Effector CD4-positive, alpha-beta T cell (primary cell): ENCODE results near the gene EXOC7.

Source experiments
- DNase-seq: peaks from one replicate; pipeline ENCODE4 v3.0.0-alpha.2; 2020

Gene EXOC7

DNA sequence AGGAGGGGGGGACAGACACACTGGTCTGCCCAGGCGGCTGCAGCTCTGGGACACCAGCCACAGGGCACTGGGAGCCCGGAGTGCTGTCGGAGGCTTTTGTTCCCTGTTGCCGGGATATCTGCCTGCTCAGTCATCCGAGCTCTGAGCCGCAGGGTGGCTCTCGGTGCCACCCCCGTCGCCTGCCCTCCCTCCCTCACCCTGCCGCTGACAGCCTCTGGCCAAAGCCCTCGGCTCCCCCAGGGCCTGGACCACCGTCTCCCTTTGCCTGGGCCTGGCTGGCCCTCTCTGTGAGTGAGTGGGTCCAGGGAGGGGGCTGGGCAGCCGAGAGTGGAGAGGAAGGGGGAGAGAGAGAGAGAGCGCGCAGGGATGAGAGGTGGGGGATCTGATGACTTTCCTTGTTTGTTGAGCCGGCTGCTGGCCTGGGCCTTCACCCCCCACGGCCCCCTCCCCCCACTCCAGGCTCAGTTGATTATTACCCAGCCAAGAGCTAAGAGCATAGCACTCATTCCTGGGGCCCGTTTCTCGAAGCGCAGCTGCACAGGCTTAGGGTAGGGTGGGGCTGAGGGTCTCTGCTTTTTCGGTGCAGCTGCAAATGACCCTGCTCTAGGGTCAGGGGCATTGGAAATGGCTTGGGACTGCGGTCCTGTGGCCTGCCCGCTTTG lies 34.8 kb upstream of the EXOC7 start:
- DNase-seq = no peak

DNA sequence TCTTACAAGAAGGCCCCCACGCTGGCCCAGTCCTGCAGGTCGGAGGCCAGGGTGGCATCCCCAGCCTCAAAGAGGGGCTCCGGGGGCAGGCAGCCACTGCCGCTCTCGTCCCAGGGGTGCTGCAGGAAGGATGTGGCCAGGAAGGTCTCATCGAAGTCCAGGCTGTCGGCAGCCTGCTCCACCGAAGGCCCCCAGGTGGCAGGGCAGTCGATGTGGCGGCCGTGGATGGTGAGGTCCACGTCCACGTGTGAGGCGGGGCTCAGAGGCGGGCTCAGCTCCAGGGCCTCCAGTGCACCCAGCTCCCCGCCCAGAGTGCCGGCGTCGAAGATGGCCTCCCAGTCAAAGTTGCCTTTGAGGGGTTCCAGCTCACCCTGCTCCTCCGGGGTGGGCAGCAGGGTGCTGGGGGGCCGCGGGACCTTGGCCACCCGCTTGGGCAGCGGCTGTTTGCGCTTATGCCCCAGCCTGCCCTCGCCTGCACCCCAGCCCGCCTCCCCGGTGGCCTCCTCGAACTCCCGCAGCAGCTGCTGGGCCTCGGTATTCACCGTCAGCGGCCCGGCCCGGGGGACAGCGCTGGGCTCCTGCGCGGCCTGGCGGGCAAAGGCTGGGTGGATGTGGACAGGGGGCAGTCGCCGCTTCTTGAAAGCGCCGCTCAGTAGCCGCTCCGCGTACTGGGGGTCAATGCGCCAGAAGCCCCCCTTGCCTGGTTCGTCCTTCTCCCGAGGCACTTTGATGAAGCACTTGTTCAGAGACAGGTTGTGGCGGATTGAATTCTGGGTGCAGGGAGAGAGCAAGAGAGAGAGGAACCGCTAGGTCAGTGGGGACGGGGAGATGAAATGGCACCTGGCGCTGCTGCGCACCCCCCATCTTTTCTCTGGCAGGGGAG lies 34.0 kb upstream of the EXOC7 start:
- no peak for DNase-seq

DNA sequence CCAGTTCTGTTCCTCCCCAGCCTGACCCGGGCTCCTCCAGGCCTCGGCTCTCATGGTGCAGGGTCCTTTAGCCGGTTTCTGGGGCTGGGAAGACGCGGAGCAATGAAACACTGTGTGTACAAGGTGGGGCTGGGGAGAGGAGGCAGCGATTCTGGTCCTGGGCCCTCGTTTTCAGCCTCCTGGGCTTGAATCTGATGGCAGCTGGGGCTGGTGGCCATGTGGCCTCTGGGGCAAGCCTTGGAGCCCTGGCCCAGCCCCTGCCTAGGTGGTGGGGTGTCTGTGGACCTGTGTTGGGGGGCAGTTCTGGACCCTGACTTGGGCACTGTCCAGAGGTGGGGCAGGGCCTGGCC lies 33.4 kb upstream of the EXOC7 start:
- no peak for DNase-seq

DNA sequence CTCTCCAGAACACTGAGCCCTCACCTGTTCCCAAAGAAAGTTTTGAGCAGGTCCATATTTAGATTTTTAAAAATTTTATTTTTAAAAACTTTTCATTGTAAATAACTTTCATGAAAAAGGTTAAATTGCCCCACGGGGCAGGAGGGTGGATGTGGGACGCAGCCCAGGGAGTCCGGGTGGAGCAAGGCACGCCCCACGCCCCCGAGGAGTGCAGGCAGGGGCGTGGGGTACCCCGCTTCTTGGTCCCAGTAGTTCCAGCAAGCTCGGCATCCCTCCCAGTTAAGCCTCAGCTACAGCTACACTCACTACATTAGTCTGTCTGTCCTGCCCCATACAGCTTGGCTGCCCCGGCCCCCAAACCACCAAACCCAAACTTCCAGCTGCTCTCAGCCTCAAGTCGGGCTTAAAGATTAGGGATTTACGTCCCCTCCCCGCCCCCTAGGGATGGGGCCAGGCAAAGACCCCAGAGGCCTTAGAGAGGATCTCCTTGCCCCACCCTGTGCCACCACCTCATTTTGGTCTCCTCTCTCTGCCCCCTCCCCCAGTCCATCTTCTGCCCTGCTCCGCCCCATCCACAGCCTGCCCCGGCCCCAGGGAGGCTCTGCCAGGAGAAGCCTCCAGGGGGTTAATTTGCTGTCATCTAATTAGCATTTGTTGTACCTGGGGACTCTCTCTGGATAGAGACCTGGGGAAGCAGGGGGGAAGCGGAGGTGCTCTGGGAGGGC lies 32.9 kb upstream of the EXOC7 start:
- no peak for DNase-seq

DNA sequence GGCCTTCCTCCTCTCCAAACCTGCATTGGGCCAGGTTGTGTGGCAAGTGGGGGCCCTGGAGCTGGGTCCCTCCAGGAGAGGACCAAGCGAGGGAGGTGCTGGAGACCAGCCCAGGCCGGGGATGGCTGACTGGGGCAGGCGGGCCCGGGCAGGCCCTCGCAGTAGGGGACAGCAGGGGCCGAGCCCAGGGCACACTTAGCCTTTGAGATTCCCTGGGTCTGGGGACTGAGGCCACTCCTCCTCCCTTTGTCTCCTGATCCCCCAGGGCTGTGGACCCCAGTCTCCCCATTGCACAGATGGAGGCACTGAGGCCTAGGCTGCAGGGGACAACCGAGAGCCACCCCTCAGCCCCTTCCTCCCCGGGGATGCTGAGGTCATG lies 32.2 kb upstream of the EXOC7 start:
- DNase-seq = no peak

DNA sequence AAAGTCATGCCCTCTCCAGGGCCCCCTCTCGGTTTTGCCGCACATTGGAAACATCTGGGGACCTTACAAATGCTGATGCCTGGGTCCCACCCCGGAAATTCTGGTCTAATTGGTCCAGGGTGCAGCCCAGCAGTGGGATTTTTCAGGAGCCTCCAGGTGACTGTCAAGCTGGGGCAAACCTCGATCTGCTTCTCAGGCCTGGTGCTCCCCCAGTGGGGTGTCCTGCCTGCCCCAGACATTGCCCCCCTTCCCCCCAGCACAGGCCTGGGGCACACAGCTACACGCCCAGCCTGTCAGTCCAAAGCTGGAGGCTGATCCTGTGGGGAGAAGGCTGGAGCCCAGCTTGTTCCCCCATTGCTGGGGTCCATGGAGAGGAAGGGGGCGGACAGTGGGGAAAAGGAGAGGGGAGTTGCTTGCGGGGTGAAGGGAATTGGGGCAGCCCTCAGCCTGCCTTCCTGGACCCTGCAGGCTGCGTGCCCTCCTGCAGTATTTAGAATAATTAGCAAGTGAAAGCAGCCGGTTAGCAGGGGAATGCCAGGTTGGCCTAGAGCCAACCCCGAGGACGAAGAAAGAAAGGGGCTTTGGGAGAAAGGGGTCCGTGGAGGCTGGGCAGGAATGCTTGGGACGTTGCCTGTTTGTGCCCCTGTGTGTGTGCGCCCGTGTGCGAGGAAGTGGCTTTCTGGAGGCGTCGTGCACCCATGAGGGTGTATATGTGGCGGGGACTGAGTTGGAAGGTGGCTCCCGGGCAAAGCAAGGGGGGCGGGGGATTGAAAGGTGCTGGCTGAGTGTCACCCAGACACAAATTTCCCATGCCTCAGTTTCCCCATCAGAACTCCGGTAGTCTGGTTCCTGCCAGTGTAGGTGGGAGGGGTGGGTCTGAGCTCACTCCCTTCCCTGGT lies 31.6 kb upstream of the EXOC7 start:
- no peak for DNase-seq

DNA sequence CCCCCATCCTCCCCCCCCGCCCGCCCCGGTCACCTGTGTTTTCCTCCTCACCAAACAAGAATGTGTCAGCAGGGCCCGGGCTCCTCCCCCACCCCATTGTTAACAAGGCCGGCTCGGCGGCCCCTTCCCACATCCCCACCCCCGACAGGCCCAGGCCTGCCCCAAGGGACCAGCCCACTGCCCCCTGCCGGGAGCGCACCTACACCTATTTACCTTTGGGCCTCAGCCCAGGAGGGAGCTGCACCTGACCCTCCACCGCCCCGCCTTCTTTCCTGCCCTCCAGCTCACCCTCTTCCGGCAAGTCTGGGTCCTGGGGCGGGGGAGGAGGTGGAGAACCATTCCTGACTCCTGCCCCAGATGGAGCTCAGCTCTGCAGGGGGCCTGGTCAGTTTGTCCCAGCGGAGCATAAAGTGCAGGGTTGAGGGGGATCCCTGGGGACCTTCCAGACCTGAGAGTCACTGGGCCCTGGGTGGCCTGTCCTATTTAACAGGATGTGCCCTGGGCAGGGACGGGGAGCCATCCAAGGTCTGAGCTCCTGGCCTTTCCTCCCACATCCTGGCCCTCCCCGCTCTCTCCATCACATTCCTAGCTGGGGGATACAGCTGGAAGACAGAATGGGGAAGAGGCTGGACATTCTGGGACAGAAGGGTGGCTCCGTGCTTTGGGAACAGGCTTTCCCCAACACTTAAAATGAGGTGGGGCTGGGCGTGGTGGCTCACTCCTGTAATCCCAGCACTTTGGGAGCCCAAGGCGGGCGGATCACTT lies 29.2 kb upstream of the EXOC7 start:
- no peak for DNase-seq

DNA sequence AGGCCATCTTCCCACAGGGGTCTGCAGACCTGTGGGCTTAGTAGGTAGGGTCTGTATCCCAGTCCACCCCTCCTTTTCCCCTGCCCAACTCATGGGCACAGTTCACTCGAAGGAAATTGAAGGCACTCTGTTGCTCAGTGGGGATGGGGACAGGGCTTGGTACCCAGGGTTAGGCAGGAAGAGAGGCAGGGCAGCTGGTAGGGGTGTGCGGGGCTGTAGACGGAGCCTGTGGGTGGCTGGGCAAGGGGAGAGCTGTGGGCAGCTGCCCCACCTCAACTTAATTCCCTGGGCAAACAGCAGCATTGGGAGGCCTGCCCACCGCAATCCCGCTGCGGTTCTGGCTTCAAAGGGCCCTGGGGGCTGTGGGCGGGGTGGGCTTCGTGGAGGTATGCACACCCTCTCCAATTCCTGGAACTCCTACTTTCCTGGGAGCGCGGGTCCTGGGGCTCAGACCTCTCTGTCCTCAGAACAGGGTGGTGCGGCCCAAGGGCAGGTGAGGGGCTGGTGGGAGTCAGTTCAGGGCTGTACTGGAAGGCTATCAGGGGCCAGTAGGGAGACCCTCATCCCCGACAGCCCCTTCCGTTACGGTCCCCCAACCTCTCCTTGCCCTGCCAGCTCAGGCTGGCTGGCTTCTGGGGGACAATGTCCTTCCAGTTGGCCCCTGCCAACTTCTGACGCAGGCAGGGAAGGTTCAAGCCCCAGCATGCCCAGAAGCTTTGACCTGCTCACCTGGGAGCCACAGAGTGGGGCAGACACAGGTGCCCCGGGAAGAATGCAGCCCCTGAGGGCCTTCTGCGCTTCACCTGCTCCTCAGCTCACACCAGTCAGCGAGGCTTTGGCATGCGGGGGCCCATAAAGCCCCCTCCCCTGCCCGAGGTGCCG lies 28.3 kb upstream of the EXOC7 start:
- DNase-seq = no peak

DNA sequence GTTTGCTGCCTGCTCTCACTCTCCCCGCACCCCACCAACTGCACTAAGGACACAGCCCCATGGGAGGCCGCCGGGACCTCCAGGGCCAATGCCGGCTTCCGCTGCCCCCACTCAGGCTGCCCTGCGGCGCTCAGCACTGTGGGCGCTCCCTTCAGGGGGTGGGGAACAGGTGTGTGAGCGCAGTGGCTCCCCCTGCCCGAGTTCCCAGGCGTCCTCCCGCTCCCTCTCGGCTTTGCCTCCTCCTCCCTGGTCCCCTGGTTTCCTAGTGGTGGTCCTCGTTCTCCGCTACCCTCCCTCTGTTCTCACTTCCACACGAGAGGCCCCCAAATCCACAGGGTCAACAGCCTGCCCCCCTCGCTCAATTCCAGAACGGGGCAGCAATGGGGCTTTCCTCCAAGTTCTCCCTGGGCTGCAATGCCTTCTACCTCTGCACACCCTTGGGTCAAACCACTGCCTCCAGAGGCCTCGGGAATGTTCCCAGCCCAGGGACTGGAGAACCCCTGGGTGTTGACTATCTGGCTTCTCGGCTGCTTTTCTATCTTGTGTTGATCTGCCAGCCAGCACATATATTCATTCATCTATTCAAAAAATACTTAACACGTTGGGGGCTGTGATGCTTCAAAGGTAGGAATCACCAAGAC lies 27.6 kb upstream of the EXOC7 start:
- no peak for DNase-seq

DNA sequence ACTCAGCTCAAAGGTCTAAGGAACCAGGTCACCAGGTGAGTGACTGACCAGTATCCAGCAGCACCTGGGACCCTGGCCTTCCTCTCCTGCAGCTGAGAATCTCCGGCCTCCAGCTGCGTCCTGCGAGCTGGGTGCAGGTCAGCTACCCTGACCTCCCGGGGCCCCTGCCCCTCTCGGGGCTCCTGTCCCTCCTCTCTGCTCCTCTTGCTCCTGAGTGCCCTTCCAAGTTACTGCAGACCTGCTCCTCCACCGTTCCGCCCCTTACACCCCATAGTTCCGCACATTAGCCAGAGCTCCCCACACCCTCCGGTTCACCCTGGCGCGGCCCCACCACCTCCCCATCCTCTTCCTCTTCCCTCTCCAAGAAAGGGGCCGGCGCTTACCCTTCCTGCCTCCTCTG lies 26.9 kb upstream of the EXOC7 start:
- DNase-seq = no peak

DNA sequence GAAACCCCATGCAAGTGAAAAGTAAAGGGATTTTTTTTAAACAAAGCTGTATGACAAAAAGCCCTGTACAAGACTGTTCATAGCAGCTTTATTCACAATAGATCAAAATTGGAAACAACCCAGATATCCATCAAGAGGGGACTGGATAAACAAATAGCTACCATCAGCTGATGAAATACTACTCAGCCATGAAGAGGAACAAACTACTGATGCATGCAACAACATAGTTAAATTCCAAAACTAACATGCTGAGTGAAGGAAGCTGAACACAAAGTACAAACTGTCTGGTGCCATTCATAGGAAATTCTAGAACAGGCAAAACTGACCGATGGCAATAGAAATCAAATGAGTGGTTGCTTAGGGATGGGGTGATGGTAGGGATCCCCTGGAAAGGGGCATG lies 22.3 kb upstream of the EXOC7 start:
- no peak for DNase-seq

DNA sequence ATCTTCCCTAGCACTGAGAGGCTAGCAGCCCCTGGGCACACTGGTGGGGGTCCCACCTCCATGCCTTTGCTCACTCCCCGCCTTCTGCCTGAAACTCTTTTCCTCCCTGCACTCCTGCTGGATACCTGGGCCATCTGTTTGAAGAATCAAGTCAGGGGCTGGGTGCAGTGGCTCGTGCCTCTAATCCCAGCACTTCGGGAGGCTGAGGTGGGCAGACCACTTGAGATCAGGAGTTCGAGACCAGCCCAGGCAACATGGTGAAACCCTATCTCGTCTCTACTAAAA lies 21.7 kb upstream of the EXOC7 start:
- no peak for DNase-seq

DNA sequence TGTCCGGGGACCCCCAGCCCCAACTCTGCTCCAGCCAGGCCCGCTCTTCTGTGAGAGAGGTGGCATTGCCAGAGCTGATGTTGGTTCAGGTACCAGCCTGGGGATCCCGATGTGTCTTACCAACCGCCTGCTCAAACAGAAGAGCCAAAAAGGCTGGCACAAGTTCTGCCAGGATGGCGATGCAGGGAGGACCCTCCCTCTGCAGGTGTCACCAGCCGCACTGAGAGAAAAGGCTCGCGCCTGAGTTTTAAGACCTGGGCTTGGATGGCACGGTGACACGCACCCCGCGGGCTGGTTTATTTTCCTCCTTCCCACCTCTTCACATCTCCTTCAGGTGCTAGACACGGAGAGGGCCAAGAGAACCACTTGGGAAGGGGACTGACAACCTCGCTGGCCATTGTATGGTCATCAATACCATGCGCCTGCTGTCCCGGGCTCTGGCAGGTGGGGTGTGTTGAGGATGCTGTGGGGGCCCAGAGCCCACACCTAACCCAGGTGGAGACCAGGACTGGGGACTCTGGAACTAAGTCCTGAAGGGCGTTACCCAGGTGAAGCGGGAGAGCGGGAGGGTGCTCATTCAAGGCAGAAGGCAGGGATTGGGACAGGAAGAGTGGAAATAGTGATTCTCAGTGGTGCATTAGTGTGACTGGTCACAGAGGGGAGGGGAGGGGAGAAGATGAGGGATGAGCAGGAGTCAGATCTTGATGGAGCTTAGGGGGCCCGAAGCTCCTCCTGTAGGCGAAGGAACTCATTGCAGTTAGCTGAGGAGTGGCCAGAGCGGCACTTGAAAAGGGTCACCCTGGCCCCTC lies 21.2 kb upstream of the EXOC7 start:
- no peak for DNase-seq

DNA sequence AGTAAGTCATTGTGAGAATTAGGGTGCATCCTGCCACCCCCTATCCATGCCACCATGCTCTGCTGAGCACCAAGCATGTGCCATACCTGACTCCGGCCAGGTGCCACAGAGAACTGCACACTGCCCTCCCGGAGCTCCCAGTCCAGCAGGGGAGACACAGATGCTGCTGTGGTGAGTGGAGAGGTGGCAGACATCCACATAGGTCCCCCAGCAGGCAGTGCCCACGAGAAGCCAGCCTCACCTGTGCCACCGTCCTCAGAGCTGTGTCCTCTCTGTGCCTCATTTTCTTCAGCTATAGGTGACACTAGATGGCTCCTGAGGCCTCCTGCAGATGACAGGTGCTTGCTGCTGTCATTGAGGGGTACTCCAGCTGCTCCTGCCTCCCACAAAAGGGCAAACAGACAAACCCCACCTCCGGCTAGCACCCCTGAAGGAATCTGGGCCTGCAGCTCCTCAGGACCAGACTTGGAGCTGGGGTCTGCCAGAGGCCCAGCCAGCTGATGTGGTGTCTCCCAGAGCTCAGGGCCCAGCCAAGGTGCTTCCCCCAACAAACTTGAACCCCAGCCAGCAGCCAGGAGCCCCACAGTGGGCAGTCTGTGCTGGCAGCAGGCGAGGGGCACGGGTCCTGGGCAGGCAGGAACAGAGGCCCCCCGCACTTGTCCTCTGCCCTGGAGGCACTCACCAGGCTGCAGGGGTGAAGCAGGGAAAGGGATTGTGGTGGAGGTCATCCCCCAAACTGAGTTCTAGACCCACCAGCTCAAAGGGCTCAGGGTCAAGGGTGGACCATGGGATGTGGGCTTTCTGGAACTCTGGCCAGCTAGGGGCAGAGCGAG lies 20.4 kb upstream of the EXOC7 start:
- DNase-seq = no peak

DNA sequence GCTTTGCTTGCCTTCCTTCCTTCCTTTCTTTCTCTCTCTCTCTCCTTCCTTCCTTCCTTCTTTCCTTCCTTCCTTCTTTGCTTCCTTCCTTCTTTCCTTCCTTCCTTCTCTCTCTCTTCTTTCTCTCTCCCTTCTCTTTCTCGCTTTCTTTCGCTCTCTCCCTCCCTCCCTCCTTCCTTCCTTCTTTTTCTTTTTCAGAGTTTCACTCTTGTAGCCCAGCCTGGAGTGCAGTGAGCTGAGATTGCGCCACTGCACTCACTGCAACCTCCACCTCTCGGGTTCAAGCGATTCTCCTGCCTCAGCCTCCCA lies 19.6 kb upstream of the EXOC7 start:
- no peak for DNase-seq

DNA sequence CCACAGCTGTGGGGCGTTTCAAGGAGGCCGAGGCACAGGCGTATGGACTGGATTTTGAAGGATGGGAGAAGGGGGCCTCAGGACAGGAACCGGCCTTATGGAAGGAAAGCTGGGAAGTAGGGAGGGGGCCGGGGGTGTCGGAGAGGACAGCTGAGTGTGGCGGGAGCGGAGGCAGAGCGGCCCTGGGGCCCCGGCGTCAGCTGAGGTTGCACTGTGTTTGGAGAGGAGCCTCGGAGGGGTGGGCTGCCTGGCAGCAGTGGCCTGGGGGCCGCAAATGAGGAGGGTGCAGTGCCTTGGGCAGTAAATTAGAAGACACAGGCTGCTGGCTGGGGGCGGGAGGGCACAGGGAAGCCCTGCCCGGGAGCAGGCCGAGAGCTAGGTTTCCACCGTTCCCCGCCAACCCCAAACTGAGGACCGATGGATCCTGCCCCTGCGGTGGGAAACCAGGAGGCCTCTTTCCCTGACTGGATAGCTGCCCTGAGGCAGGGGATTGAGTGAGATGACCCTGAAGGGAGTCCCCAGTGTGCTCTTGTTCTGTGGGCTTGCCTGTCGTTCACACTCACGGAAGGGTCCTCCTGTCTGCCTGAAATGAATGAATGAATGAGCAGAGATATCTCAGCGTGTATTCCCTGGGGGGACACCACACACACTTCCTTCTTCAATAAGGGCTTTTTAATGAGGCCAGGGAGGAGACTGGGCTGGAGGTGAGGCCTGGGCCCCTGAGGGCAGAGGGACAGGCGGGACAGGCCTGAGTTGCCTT lies 19.0 kb upstream of the EXOC7 start:
- no peak for DNase-seq

DNA sequence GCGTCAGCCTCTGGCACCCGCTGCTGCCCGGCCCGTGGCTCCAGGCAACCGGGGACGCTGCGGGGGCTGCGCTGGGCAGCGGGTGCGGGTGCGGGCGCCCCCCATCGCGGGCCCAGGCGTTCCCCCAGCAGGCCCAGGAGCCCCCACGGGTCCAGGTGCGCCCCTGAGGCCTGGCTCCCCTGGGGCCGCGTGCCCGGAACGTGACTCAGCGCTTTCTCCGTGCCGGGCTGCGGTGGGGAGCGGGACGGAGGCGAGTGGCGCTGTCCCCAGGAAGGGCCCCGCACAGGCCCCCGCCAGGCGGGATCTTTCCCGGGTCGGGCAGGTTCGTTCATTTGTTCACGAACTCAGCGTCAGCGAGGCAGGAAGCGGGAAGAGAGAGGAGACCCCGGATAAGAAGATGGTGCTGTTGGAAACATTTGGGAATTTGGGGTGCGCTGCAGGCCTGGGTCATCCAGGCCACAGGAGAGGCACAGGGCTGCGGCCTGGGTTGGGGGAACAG lies 18.4 kb upstream of the EXOC7 start:
- no peak for DNase-seq

DNA sequence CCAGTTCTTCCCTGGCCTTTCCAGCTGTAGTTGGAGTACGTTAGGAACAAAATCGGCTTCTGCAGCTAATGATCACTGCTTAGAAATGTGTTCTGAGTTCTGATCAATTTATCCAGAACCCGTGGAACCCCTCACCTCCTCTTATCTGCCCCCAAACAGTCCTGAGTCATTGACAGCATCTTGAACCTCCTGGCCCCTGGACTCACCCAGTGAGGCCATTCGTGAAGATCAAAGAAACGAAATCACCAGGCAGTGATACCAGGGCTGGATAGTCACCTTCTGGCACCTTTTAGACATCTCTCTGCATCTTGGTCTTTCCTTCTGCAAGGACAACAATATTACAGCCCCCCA lies 17.0 kb upstream of the EXOC7 start:
- DNase-seq = no peak
